Endothelial cell of umbilical vein (primary cell): ENCODE measurements around the gene PRKD1. TPM values are rescaled to one million over a fixed set of nuclear protein-coding genes. Genes with fewer than 3 reads are reported as not detected.

Source experiments
- BruUV-seq: library from RNA; stranded (reverse); fragments of 400-500 nt; replicated peaks from 2 replicates; lab custom pipeline; 2021; lab: Mats Ljungman, UMichigan
- CTCF ChIA-PET: fragments of 300-600, 350-600 bp; sonication (Branson Sonifier 250); formaldehyde crosslinking; loops from one replicate; lab custom pipeline; 2021; ENCODE audit warnings: antibody characterized with exemption, inconsistent platforms; lab: Charles Lee
- POLR2A ChIA-PET: fragments of 300-600, 350-600 bp; sonication (Branson Sonifier 250); formaldehyde crosslinking; loops from one replicate; lab custom pipeline; 2021; ENCODE audit warnings: antibody characterized with exemption, inconsistent platforms; lab: Charles Lee
- DNase-seq: peaks from one replicate; pipeline ENCODE4 v3.0.0-alpha.2; 2011; ENCODE audit warnings: low read depth, low spot score
- FAIRE-seq: peaks from 2 replicates; lab custom pipeline; 2011; peaks lifted over from hg19 to GRCh38; lab: Jason Lieb, UNC
- H2AFZ ChIP-seq: 2 replicates; pipeline ENCODE4 v1.6.0; 2012; ENCODE audit warnings: low read depth, low read length, control low read depth, inconsistent platforms
- H3K27ac ChIP-seq: 2 replicates; pipeline ENCODE4 v1.5.1; 2011; ENCODE audit warnings: low read depth, mild to moderate bottlenecking, control low read depth, low read length, moderate library complexity; ENCODE audit not compliant: insufficient read depth
- H3K27me3 ChIP-seq, 2 experiments: 2 replicates each; pipeline versions ENCODE4 v1.6.0 to v1.6.1; 2011; ENCODE audit warnings: low read length in 2 of 2, mixed read lengths in 1 of 2; ENCODE audit not compliant: control insufficient read depth in 2 of 2, insufficient read depth in 2 of 2
- H3K36me3 ChIP-seq, 2 experiments: 2 replicates in 1 of 2; 3 replicates in 1 of 2; pipeline ENCODE4 v1.5.1; 2011; ENCODE audit warnings: low read length in 2 of 2, mild to moderate bottlenecking in 1 of 2, moderate library complexity in 1 of 2; ENCODE audit not compliant: control insufficient read depth in 2 of 2, insufficient read depth in 2 of 2; ENCODE audit errors: extremely low read depth in 1 of 2
- H3K4me1 ChIP-seq: 3 replicates; pipeline ENCODE4 v1.5.1; 2011; ENCODE audit warnings: mild to moderate bottlenecking, low read length; ENCODE audit not compliant: control insufficient read depth, insufficient read depth; ENCODE audit errors: extremely low read depth
- H3K4me2 ChIP-seq: 2 replicates; pipeline ENCODE4 v1.6.1; 2011; ENCODE audit warnings: low read length, control low read depth, mixed read lengths; ENCODE audit not compliant: insufficient read depth
- H3K4me3 ChIP-seq, 3 experiments: fragments of 200-600 bp in 1 of 3; sonication (generic), shearing (Covaris generic) in 1 of 3; replicated peaks in 1 of 3; 2 replicates each; pipeline ENCODE4 v1.5.1; 2011 to 2016; ENCODE audit warnings: control low read depth in 3 of 3, low read length in 3 of 3, mild to moderate bottlenecking in 2 of 3, inconsistent platforms in 1 of 3, low read depth in 1 of 3, moderate library complexity in 1 of 3; ENCODE audit not compliant: insufficient read depth in 1 of 3
- H3K79me2 ChIP-seq: 2 replicates; pipeline ENCODE4 v1.6.0; 2012; ENCODE audit warnings: low read length, inconsistent platforms; ENCODE audit not compliant: control insufficient read depth, insufficient read depth
- H3K9ac ChIP-seq: replicated peaks from 2 replicates; pipeline ENCODE3; 2011; ENCODE audit warnings: low read length, control low read depth; ENCODE audit not compliant: insufficient read depth; ENCODE audit errors: extremely low read depth
- H3K9me1 ChIP-seq: replicated peaks from 3 replicates; pipeline ENCODE4 v1.6.0; 2011; ENCODE audit warnings: mild to moderate bottlenecking, low read length; ENCODE audit not compliant: control insufficient read depth, insufficient read depth; ENCODE audit errors: extremely low read depth
- H3K9me3 ChIP-seq: replicated peaks from 2 replicates; pipeline ENCODE4 v1.5.1; 2012; ENCODE audit warnings: low read length, inconsistent platforms; ENCODE audit not compliant: control insufficient read depth, insufficient read depth
- H4K20me1 ChIP-seq: replicated peaks from 2 replicates; pipeline ENCODE3; 2011; ENCODE audit warnings: mild to moderate bottlenecking, low read length; ENCODE audit not compliant: control insufficient read depth, insufficient read depth; ENCODE audit errors: extremely low read depth
- EZH2 ChIP-seq: IDR thresholded peaks from 2 replicates; pipeline ENCODE4 v1.6.1; 2012; ENCODE audit warnings: borderline replicate concordance, low read depth, mild to moderate bottlenecking, moderate library complexity, low read length, inconsistent platforms; ENCODE audit not compliant: severe bottlenecking
- FOS ChIP-seq: IDR thresholded peaks from 2 replicates; pipeline ENCODE4 v1.6.1; 2011; ENCODE audit warnings: mild to moderate bottlenecking, low read length, moderate library complexity, borderline replicate concordance; ENCODE audit not compliant: insufficient read depth
- GATA2 ChIP-seq: IDR thresholded peaks from 2 replicates; pipeline ENCODE4 v1.7.0; 2011; ENCODE audit warnings: low read depth, mild to moderate bottlenecking, moderate library complexity, mixed read lengths, low read length; ENCODE audit not compliant: insufficient read length, insufficient read depth
- JUN ChIP-seq: IDR thresholded peaks from 2 replicates; pipeline ENCODE4 v1.6.1; 2011; ENCODE audit warnings: borderline replicate concordance, low read depth; ENCODE audit not compliant: insufficient read length, insufficient read depth
- MAX ChIP-seq: IDR thresholded peaks from 2 replicates; pipeline ENCODE4 v1.6.1; 2011; ENCODE audit not compliant: insufficient read depth, insufficient read length
- MYC ChIP-seq: IDR thresholded peaks from one replicate; pipeline ENCODE4 v1.6.1; 2011; ENCODE audit warnings: mild to moderate bottlenecking, low read depth, low read length
- POLR2A ChIP-seq: IDR thresholded peaks from 2 replicates; pipeline ENCODE4 v1.6.1; 2012; ENCODE audit warnings: low read depth, mild to moderate bottlenecking, control low read depth, low read length
- POLR2AphosphoS5 ChIP-seq: IDR thresholded peaks from 2 replicates; pipeline ENCODE4 v1.6.1; 2012; ENCODE audit warnings: low read depth, mild to moderate bottlenecking, control low read depth, low read length, moderate library complexity; ENCODE audit not compliant: insufficient read depth
- dilution Hi-C: fragments of 300-500 bp; cut with MboI; formaldehyde crosslinking; loops from one replicate; pipeline ENCODE4 v1.15.0; 2019; ENCODE audit warnings: low sequenced_read_pairs; ENCODE audit not compliant: extremely low pct_ligation_motif_present
- intact Hi-C: fragments of 100-400 bp; cut with micrococcal nuclease; formaldehyde crosslinking; loops from one replicate; pipeline ENCODE4 v1.10.0; 2022
- polyA plus RNA-seq, 4 experiments: library from polyadenylated mRNA; depleted of rRNA in 3 of 4; stranded (reverse) in 3 of 4; unstranded in 1 of 4; fragments of >200 nt; gene quantifications; 2 replicates each; pipeline versions ENCODE4 v1.2.1 to v1.2.3, GENCODE V29; 2011 to 2012; ENCODE audit warnings: missing spikeins in 1 of 4
- total RNA-seq: library from RNA; stranded (reverse); gene quantifications from 2 replicates; pipeline ENCODE4 v1.2.3, GENCODE V29; 2021
- TF ChIP-seq, protein P1 (sequence below), 2 donors: IDR thresholded peaks; 1 replicate in 1 of 2; 2 replicates in 1 of 2; pipeline ENCODE4 v1.5.1; 2011; ENCODE audit warnings: low read length in 2 of 2, mild to moderate bottlenecking in 2 of 2, moderate library complexity in 2 of 2, control low read depth in 1 of 2, inconsistent platforms in 1 of 2, low read depth in 1 of 2; ENCODE audit not compliant: insufficient read depth in 1 of 2; ENCODE audit errors: extremely low read depth in 1 of 2

PRKD1 gene
- total and polyA plus RNA-seq, 2 donors (not counting 3 experiments of a cell fraction or from before 2014, with no cell fraction given): 3.9 to 10.9 TPM

- Histone ChIP-seq H3K9me3 (no peaks in the 10 kb centered on the region), H3K9me1 (no peaks in the 10 kb centered on the region), H3K4me3 (no peak overlapping the region), H4K20me1 (no peaks in the 10 kb centered on the region), H3K9ac (no peak overlapping the region), H3K79me2 (no peaks in the 10 kb centered on the region), H3K4me1 (no peaks in the 10 kb centered on the region), H3K36me3 (no peaks in the 10 kb centered on the region), H2AFZ (no peak overlapping the region), H3K27ac (no peak overlapping the region), H3K4me2 (no peak overlapping the region), H3K27me3 (no peaks in the 10 kb centered on the region)
- ChIA-PET CTCF (no interaction called here), POLR2A (no interaction called here)
- DNase-seq (no peak), FAIRE-seq (no peak)
- intact Hi-C loops: no loop called here
- BruUV-seq: no TSS peak
- TF ChIP-seq EZH2 (no peak), FOS (no peak), GATA2 (no peak), MAX (no peak), POLR2A (no peak), JUN (no peak), POLR2AphosphoS5 (no peak), MYC (no peak)
- TF ChIP-seq, protein P1, sequence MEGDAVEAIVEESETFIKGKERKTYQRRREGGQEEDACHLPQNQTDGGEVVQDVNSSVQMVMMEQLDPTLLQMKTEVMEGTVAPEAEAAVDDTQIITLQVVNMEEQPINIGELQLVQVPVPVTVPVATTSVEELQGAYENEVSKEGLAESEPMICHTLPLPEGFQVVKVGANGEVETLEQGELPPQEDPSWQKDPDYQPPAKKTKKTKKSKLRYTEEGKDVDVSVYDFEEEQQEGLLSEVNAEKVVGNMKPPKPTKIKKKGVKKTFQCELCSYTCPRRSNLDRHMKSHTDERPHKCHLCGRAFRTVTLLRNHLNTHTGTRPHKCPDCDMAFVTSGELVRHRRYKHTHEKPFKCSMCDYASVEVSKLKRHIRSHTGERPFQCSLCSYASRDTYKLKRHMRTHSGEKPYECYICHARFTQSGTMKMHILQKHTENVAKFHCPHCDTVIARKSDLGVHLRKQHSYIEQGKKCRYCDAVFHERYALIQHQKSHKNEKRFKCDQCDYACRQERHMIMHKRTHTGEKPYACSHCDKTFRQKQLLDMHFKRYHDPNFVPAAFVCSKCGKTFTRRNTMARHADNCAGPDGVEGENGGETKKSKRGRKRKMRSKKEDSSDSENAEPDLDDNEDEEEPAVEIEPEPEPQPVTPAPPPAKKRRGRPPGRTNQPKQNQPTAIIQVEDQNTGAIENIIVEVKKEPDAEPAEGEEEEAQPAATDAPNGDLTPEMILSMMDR (IDR thresholded peaks at IDR 0.05; ENCODE audit: extremely low read depth in 1 of 2, insufficient read depth in 1 of 2, low read depth in 1 of 2, low read length in 2 of 2): no peak
- dilution Hi-C loops: no loop called here
Measured at GRCh38 chr14:29798811-29799210, 128.8 kb downstream of the PRKD1 start.
